Liver (tissue), 10 donors: ENCODE results near the gene SLC7A4. TPM values are rescaled to one million over a fixed set of nuclear protein-coding genes. Genes with fewer than 3 reads are reported as not detected.

ENCODE experiments used
- DNase-seq: peaks from one replicate; pipeline ENCODE4 v3.0.0-alpha.2; 2017; ENCODE audit warnings: low spot score
- H3K27ac ChIP-seq, 2 donors: one replicate each; pipeline ENCODE4 v1.7.0; 2013; ENCODE audit warnings: inconsistent platforms in 2 of 2, low read length in 2 of 2, control low read depth in 1 of 2, low read depth in 1 of 2, mild to moderate bottlenecking in 1 of 2
- H3K27me3 ChIP-seq, 4 donors: one replicate each; pipeline versions ENCODE4 v1.6.1 to v1.7.0; 2013; ENCODE audit warnings: low read length in 3 of 4, inconsistent platforms in 1 of 4, mild to moderate bottlenecking in 1 of 4, moderate library complexity in 1 of 4; ENCODE audit not compliant: control insufficient read depth in 4 of 4, insufficient read depth in 4 of 4
- H3K36me3 ChIP-seq, 4 donors: one replicate each; pipeline versions ENCODE4 v1.6.1 to v1.7.0; 2013; ENCODE audit warnings: low read length in 3 of 4, mild to moderate bottlenecking in 3 of 4, low read depth in 1 of 4, moderate library complexity in 1 of 4; ENCODE audit not compliant: control insufficient read depth in 4 of 4, insufficient read depth in 3 of 4
- H3K4me1 ChIP-seq, 4 donors: one replicate each; pipeline versions ENCODE4 v1.6.1 to v1.7.0; 2013; ENCODE audit warnings: low read length in 3 of 4, mild to moderate bottlenecking in 3 of 4, moderate library complexity in 1 of 4; ENCODE audit not compliant: control insufficient read depth in 4 of 4, insufficient read depth in 4 of 4
- H3K4me3 ChIP-seq, 3 donors: one replicate each; pipeline versions ENCODE4 v1.6.1 to v1.7.0; 2013; ENCODE audit warnings: low read length in 3 of 3, control low read depth in 1 of 3, low read depth in 1 of 3, mild to moderate bottlenecking in 1 of 3
- H3K9ac ChIP-seq, 2 donors: one replicate each; pipeline ENCODE4 v1.7.0; 2013; ENCODE audit warnings: low read length in 2 of 2, mild to moderate bottlenecking in 2 of 2, moderate library complexity in 2 of 2, control low read depth in 1 of 2, low read depth in 1 of 2
- H3K9me3 ChIP-seq, 4 donors: one replicate each; pipeline versions ENCODE4 v1.6.1 to v1.7.0; 2013; ENCODE audit warnings: low read length in 3 of 4; ENCODE audit not compliant: control insufficient read depth in 4 of 4
- ATF3 ChIP-seq: IDR thresholded peaks from 2 replicates; pipeline ENCODE4 v1.6.1; 2016; ENCODE audit warnings: antibody characterized with exemption
- CTCF ChIP-seq: fragments of 150-350 bp; IDR thresholded peaks from 2 replicates; pipeline ENCODE4 v1.5.1; 2017; ENCODE audit warnings: improper control_type of control experiment, low read depth, low read length; ENCODE audit not compliant: missing input control
- GABPA ChIP-seq, 2 donors: IDR thresholded peaks in 1 of 2; conservative IDR thresholded peaks in 1 of 2; 2 replicates each; pipeline ENCODE4 v1.6.1; 2016; ENCODE audit warnings: antibody characterized with exemption in 2 of 2, mild to moderate bottlenecking in 1 of 2, moderate library complexity in 1 of 2
- HNF4A ChIP-seq, 2 donors: conservative IDR thresholded peaks; 2 replicates each; pipeline ENCODE4 v1.6.1; 2016; ENCODE audit warnings: antibody characterized with exemption in 2 of 2, mild to moderate bottlenecking in 2 of 2
- JUND ChIP-seq, 2 donors: IDR thresholded peaks; 2 replicates each; pipeline ENCODE4 v1.6.1; 2016; ENCODE audit warnings: antibody characterized with exemption in 2 of 2
- NR2F2 ChIP-seq: IDR thresholded peaks from 2 replicates; pipeline ENCODE4 v1.6.1; 2016; ENCODE audit warnings: antibody characterized with exemption
- RAD21 ChIP-seq, 2 donors: IDR thresholded peaks; 2 replicates each; pipeline ENCODE4 v1.6.1; 2016; ENCODE audit warnings: antibody characterized with exemption in 2 of 2, mild to moderate bottlenecking in 2 of 2
- RXRA ChIP-seq, 2 donors: IDR thresholded peaks; 2 replicates each; pipeline ENCODE4 v1.6.1; 2017 to 2018; ENCODE audit warnings: antibody characterized with exemption in 2 of 2, mild to moderate bottlenecking in 1 of 2
- SP1 ChIP-seq: IDR thresholded peaks from 2 replicates; pipeline ENCODE4 v1.6.1; 2018; ENCODE audit warnings: antibody characterized with exemption, mild to moderate bottlenecking
- ZBTB33 ChIP-seq: IDR thresholded peaks from 2 replicates; pipeline ENCODE4 v1.6.1; 2016; ENCODE audit warnings: antibody characterized with exemption
- WGBS: extraction: QIAGEN DNeasy Blood & Tissue Kit; methylation state at CpG from one replicate; pipeline ENCODE4 v1.1.7; 2013; 5-methylcytosine and 5-hydroxymethylcytosine counted together
- polyA plus RNA-seq, 2 donors: library from polyadenylated mRNA; stranded (reverse) in 1 of 2; unstranded in 1 of 2; fragments of 200-250 nt in 1 of 2; fragments of >200 nt in 1 of 2; fragmentation: Nextera tagmentation in 1 of 2; extraction: Ambion mirVana in 1 of 2; gene quantifications; one replicate each; pipeline versions ENCODE4 v1.2.1 to v1.2.3, GENCODE V29; 2013 to 2015
- small RNA-seq: library from RNA; depleted of rRNA; stranded (forward); fragments of <200 nt; gene quantifications from one replicate; pipeline ENCODE3, GENCODE V24; 2014
- total RNA-seq, 2 donors: library from RNA; depleted of rRNA; stranded (reverse); fragments of >200 nt; gene quantifications; one replicate each; pipeline ENCODE4 v1.2.3, GENCODE V29; 2014
- TF ChIP-seq, protein P1 (sequence below): IDR thresholded peaks from 2 replicates; pipeline ENCODE4 v1.6.1; 2016; ENCODE audit warnings: antibody characterized with exemption
- donor health status: healthy.
- donor health status: healthy.
- donor health status: healthy.
- donor health status: healthy.
- donor health status: healthy.

The SLC7A4 gene
- total and polyA plus RNA-seq, 4 donors, result 0.11 to 0.67 (median 0.33) TPM

- TF ChIP-seq CTCF, result no peak
Measured at GRCh38 chr22:20980523-20980922, 51.8 kb downstream of the SLC7A4 start (continued).

DNA sequence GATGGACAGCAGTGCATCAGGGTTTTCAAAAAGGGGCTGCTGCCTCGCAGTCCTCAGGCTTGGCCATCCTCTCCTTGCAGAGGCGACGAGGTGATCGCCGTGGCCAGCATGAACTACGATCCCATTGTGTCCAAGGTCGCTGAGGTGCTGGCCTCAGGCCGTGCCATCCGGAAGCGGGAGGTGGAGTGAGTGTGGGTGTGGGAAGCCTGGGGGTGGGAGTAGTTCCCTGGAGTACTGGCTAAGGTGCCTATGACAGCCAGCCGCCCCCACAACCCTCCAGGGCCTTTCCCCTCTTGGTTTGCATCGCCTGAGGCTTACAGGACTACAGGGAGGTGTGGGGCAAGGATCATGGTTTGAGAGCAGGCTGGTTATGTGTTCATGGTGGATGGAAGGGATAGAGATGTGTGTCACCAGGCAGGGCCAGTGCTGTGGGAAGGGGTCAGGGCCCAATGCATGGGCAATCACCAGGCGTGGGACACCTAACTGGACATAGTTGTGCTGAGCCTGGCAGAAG is 52.4 kb downstream of the SLC7A4 start:
- WGBS, result 34% methylated on average over 13 of the region's 13 CpGs
- H3K9ac ChIP-seq, result no peak overlapping the region
- H3K4me3 ChIP-seq, result peak overlapping the region in 1 of 3 donors; percentile 23
- H3K36me3 ChIP-seq, result peaks cover 0 to 2% (median 0%) of the 10 kb centered on the region in 4 donors
- peak in 1 of 2 donors; percentile 36 for TF ChIP-seq RXRA (IDR thresholded peaks at IDR 0.05)
- TF ChIP-seq ZBTB33, result no peak
- TF ChIP-seq HNF4A (conservative IDR thresholded peaks at IDR 0.05), result peak; percentile 30 to 41
- TF ChIP-seq ATF3, result no peak
- no peak for DNase-seq
- no peaks in the 10 kb centered on the region for H3K27me3 ChIP-seq
- H3K27ac ChIP-seq, result no peak overlapping the region
- no peaks in the 10 kb centered on the region for H3K9me3 ChIP-seq
- peaks cover 7 to 36% (median 27%) of the 10 kb centered on the region in 4 donors for H3K4me1 ChIP-seq

- H3K4me3 ChIP-seq, result peak overlapping the region in 1 of 3 donors; percentile 23
- H3K4me1 ChIP-seq, result peaks cover 7 to 36% (median 27%) of the 10 kb centered on the region in 4 donors
- no peak overlapping the region for H3K27ac ChIP-seq
- H3K9ac ChIP-seq, result peak overlapping the region in 1 of 2 donors; percentile 12
- H3K36me3 ChIP-seq, result peaks cover 0 to 2% (median 0%) of the 10 kb centered on the region in 4 donors
- TF ChIP-seq NR2F2, result no peak
- no peak for TF ChIP-seq ZBTB33
- no peak for TF ChIP-seq ATF3
- no peak for TF ChIP-seq GABPA (IDR thresholded peaks at IDR 0.05 in 1 of 2, conservative IDR thresholded peaks at IDR 0.05 in 1 of 2)
- no peak for TF ChIP-seq RAD21 (IDR thresholded peaks at IDR 0.05)
- TF ChIP-seq SP1, result no peak
- TF ChIP-seq, protein P1, sequence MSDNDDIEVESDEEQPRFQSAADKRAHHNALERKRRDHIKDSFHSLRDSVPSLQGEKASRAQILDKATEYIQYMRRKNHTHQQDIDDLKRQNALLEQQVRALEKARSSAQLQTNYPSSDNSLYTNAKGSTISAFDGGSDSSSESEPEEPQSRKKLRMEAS, result no peak
- TF ChIP-seq JUND (IDR thresholded peaks at IDR 0.05), result no peak
- H3K27me3 ChIP-seq, result no peaks in the 10 kb centered on the region
- DNase-seq, result peak; percentile 79
- 20% methylated on average over 39 of the region's 39 CpGs for WGBS
- H3K9me3 ChIP-seq, result no peaks in the 10 kb centered on the region
Measured at GRCh38 chr22:20979243-20979809, 53.0 kb downstream of the SLC7A4 start.

Small RNA genes within 50 kb of the gene (small RNA-seq; reads per million reads assigned to genes)
- gene MIR649, result not detected

Other genes starting within 250 kb of the SLC7A4 start
- 10 to 100 TPM; 38.0 to 47.5 TPM for gene PI4KA, start 173.8 kb downstream of the SLC7A4 start, total RNA-seq
- gene PI4KA, start 173.8 kb downstream of the SLC7A4 start, polyA plus RNA-seq, result 10 to 100 TPM; 19.4 to 34.5 TPM
- 10 to 100 TPM; 10.5 to 13.2 TPM for gene SNAP29, start 173.6 kb downstream of the SLC7A4 start, total RNA-seq
- gene SNAP29, start 173.6 kb downstream of the SLC7A4 start, polyA plus RNA-seq, result 10 to 100 TPM; 19.3 to 26.2 TPM
- gene CRKL, start 115.2 kb downstream of the SLC7A4 start, total RNA-seq, result 10 to 100 TPM; 30.0 to 45.5 TPM
- 10 to 100 TPM; 12.0 to 15.2 TPM for gene CRKL, start 115.2 kb downstream of the SLC7A4 start, polyA plus RNA-seq
- under 1 TPM; 0.51 to 0.75 TPM for gene AIFM3, start 65.3 kb downstream of the SLC7A4 start, total RNA-seq
- 1 to 10 TPM in 1 of 2 donors, under 1 TPM in 1; 0.38 to 1.1 TPM for gene AIFM3, start 65.3 kb downstream of the SLC7A4 start, polyA plus RNA-seq
- gene LZTR1, start 50.3 kb downstream of the SLC7A4 start, total RNA-seq, result 10 to 100 TPM; 11.1 to 32.5 TPM
- 10 to 100 TPM in 1 of 2 donors, 1 to 10 TPM in 1; 7.9 to 15.3 TPM for gene LZTR1, start 50.3 kb downstream of the SLC7A4 start, polyA plus RNA-seq
- gene THAP7, start 30.4 kb downstream of the SLC7A4 start, total RNA-seq, result 10 to 100 TPM; 10.4 to 18.3 TPM
- 10 to 100 TPM; 20.6 to 21.9 TPM for gene THAP7, start 30.4 kb downstream of the SLC7A4 start, polyA plus RNA-seq
- under 1 TPM; 0.05 to 0.59 TPM for gene P2RX6, start 17.4 kb downstream of the SLC7A4 start, total RNA-seq
- under 1 TPM; 0.18 to 0.48 TPM for gene P2RX6, start 17.4 kb downstream of the SLC7A4 start, polyA plus RNA-seq
- not detected for gene LRRC74B, start 13.4 kb upstream of the SLC7A4 start, total RNA-seq
- not detected for gene LRRC74B, start 13.4 kb upstream of the SLC7A4 start, polyA plus RNA-seq